Embryonic facial prominence (tissue), 1 donor: ENCODE data around the gene PLSCR2.
"Not testable (repeated sequence)": the region's sequence is repeated elsewhere in the genome, so short reads cannot be mapped to it uniquely, and the experiment has no call there.

Experiments used
- DNase-seq: peaks from one replicate; pipeline ENCODE4 v3.0.0-alpha.2; 2016; ENCODE audit errors: extremely low spot score

PLSCR2 gene

DNA sequence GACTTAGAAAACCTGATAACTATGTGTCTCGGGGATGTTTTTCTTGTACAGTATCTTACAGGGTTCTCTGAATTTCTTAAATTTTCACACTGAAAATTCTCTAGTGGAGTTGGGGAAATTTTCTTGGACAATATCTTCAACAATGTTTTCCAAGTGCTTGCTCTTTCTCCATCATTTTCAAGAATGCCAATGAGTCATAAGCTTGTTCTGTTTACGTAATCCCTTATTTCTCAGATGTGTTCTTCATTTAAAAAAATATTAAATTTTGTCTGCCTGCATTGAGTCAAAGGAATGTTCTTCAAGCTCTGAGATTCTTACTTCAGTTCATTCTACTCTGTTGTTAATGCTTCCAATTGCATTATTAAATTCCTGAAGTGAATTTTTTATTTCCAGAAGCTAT lies 21.9 kb upstream of the PLSCR2 start:
- no peak for DNase-seq

DNA sequence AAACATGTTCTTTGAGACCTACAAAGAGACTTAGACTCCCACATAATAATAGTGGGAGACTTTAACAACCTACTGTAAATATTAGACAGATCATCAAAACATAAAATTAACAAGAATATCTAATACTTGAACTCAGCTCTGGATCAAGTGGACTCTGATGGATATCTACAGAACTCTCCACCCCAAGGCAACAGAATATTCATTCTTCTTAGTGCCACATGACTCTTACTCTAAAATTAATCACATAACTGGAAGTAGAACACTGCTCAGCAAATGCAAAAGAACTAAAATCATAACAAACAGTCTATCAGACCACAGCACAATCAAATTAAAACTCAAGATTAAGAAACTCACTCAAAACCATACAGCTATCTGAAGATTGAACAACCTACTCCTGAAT lies 15.9 kb upstream of the PLSCR2 start:
- DNase-seq: no peak

DNA sequence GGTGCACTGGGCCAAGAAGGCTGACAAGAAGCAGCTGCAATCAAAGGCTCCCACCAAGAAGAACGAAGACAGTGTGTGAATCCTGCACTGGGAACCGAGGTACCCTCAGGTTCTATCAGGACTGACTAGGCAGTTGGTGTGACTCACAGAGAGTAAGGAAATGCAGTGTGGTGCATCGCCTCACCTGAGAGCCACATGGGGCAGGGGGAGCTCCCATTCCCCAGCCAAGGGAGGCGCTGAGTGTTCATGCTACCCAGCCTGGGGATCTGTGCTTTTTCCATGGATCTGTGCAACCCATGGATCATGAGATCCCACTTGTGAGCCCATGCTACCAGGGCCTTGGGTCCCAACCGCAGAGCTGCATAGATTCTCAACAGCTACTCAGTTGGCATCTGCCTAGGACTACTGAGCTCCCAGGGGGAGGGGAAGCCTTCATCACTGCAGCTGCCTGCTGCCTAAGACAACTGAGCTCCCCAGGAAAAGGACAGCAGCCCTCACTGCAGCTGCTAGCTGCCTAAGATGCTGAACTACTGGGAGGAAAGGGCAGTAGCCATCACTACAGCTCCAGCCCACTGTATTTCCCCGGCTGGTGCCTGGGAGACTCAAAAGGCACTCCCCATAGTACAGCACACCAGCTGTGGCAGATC lies 6.9 kb upstream of the PLSCR2 start:
- no peak for DNase-seq

DNA sequence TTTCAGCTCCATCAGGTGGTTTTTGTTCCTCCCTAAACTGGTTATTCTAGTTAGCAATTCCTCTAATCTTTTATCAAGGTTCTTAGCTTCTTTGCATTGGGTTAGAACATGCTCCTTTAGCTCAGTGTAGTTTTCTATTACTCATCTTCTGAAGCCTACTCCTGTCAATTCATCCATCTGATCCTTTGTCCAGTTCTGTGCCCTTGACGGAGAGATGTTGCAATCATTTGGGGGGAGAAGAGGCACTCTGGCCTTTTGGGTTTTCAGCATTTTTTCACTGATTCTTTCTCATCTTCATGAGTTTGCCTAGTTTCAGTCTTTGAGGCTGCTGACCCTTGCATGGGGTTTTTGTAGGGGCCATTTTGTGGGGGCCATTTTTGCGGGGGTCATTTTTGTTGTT lies 5.6 kb upstream of the PLSCR2 start:
- DNase-seq: not testable (repeated sequence)

DNA sequence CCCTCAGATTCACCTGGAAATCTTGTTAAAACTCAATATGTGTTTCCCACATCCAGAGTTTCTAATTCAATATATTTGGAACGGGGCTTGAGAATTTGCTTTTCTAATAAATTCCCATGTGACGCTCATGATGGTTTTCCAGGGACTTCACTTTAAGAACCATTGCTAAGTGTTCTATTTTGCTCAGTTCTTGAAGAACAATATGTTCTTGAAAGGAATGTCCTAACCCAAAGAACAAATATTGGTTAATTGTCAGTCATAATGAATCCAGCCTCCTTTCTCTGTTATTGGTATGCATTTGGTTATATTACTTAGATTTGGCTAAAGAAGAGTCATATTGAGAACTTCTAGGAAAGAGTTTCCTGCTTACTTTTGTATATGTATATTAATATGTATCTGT lies 4.4 kb upstream of the PLSCR2 start:
- DNase-seq: no peak

DNA sequence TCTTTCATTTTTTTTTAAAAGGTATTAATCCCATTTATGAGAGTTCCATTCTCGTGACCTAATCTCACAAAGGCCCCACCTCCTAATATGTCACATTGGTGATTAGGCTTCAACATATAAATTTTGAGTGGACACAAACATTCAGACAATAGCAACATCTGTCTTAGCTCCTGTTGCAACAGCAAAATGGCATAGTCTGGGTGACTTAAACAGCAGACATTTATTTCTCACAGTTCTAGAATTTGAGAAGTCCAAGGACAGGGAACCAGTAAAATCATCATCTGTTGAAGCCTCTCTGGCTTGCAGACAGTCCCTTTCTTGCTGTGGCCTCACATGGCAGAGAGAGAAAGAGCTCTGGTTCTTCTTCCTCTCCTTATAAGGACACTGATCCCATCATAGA lies 3.2 kb upstream of the PLSCR2 start:
- DNase-seq: no peak

DNA sequence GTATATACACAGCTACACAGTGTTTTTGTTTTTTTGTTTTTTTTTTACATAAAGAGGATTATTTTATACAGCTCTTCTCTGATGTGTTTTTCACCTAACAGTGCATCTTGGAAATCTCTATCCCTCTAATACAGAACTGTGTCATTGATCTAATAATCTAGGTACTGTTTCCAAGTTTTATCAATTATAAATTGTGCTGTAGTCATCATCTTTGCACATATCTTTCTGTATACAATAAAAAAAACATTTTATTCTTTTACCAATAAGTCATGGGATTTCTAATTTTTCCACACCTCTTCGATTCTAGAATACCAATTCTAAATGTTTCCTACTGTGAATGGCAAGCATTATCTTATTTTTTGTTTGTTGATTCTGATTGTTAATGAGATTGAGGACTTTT lies 1.7 kb upstream of the PLSCR2 start:
- no peak for DNase-seq

DNA sequence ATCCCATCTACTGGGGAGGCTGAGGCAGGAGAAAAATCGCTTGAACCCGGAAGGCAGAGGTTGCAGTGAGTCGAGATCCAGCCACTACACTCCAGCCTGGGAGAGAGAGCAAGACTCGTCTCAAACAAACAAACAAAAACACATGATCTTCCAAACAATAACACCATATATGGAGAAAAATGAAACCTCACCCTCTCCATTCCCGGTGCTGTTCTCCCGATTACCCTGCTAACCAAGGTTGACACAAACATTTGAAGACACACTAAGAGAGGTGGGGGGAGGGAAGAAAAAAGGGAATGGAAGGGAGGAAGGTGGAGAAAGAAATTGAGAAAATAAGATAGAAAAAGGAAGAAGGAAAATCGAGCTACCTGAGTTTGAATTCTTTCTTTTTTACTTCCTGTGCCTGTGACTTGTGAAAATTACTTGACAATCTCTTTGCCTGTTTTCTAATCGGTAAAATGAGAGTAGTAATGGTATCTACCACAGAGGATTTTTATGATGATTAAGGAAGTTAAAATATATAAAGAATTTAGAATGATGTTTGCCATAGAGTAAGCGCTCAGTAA lies 1.1 kb upstream of the PLSCR2 start:
- no peak for DNase-seq

DNA sequence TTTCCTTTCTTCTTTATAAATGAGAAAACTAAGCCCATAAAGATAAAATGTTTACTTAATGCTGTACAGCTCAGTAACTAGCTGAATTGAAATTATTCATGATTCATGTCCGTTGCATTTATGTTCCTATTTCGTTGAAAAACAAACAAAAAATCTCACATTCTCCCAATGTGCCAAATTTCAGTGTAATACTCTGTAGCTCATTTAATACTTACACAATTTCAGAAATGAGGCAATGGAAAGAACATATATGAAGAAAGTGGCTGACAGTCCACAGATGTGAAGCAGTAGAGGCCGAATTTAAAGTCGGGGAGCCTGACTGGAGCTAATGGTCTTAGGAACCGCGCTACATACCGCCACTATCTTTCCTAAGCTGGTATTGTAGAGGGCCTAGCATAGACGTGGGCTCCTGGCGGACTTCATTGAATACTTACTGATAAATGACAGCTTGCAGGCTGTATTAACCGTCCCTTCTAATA lies 651 bp downstream of the PLSCR2 start:
- DNase-seq: no peak

DNA sequence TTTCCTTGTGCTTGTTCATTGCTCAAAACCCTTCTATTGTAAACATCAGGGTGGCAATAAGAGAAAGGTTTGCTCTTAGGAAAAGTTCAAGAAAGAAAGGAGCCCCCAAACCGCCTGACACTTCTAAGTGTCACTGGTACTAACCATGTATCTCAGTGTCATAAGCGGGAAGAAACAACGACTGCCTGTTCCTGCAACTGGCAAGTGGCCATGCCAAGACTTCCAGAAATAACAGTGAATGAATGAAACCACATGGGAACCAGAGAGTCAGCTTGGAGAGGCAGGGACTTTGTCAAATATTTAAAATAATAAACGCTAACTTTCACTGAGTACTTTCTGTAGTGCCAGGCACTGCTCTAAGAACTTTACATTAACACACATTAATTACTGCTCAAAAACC lies 1.1 kb downstream of the PLSCR2 start:
- DNase-seq: no peak

DNA sequence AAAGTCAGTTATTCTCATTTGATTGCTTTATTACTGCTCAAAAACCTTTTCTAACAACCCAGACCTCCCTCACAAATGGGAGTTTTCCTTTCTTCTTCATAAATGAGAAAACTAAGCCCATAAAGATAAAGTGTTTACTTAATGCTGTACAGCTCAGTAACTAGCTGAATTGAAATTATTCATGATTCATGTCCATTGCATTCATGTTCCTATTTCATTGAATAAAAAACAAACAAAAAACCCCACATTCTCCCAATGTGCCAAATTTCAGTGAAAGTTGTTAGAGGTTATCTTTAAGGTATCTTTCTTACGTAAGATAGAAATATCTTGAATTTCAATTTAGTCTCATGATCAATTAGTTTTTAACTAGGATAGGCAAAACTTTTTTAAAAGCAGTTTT lies 2.8 kb downstream of the PLSCR2 start:
- no peak for DNase-seq

DNA sequence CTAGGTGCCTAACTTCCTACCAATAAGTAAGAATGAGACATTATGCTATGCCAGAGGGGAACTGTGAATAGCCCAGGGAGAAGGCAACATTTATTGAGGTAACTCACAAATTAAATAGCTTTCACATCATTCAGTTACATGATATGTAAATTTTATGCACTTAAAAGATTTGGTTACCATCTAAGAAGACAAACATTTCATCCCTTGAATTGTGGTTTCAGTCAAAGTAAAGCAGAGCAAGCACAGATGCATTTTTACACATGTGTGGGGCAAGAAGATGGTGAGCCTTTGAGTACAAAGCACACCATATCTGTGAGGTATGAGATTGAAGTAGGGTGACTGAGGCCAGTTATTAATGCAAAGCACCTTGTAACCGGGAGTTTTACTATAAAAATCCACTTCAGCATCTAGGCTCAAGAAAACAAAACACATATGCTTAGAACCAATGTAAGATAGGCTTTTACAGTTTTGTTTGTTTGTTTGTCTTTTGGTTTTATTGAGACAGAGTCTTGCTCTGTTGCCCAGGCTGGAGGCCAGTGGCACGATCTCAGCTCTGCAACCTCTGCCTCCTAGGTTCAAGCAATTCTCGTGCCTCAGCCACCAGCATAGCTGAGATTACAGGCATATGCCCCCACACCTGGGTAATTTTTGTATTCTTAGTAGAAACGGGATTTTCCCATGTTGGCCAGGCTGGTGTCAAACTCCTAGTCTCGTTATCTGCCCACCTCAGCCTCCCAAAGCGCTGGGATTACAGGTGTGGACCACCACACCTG lies 3.5 kb downstream of the PLSCR2 start:
- DNase-seq: no peak

DNA sequence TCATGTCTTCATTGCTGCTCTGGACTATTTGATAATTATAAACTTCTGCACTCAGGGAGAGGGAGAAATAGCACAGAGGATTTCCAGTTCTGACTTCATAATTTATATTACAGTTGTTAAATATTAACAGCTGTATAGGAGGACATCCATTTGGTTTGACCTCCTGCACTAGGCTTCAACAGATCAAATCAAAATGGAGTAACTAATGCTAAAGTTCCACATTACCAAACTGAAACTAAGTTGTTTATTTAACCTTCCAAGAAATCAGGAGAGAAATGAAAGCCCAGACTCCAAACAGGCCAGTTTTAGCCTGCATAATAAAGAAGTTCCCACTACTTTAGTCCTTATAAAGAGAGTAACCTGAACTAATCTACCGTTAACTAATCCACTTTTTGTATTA lies 4.6 kb downstream of the PLSCR2 start:
- no peak for DNase-seq

DNA sequence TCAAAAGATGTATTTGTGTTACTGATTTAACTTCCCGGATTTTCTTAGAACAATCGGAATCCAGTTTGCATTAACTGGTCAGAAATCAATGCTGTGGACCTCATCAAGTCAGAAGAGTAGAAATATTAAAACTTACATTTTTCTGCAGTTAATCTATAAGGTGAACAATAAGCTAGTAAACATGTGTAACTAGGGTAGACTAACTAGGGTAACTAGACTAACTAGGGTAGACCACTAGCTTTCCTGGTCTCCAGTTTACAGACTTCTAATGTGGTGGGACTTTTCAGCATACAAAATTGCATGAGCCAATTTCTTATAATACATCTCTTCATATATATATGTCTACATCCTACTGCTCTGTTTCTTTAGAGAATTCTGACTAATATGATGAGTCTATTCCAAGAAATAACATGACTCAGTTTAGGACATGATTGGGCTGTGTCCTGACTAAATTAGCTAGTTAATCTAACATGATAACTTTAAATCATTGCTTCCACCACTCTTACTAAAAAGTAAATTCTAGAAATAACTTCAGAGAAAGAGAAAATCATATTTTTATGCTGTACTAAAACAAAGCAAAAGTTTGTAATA lies 5.3 kb downstream of the PLSCR2 start:
- no peak for DNase-seq

DNA sequence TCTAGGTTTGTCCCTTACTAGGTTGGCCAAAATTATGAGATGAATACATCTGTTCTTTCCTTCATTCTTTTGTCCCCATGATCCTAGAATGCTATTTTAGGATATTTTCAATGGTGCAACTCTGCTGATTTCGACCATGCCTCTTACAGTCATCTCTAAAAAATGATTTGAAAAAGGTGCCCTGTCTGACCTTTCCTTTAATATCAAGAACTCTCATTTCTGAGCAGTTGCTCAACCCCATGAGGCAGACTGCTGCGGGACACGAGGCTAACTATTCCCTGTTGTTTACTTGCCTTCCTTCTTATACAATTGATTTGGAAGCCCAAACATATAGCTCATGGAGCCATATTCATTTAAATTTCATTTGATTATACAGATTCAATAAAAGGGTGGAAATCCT lies 14.6 kb downstream of the PLSCR2 start:
- no peak for DNase-seq

DNA sequence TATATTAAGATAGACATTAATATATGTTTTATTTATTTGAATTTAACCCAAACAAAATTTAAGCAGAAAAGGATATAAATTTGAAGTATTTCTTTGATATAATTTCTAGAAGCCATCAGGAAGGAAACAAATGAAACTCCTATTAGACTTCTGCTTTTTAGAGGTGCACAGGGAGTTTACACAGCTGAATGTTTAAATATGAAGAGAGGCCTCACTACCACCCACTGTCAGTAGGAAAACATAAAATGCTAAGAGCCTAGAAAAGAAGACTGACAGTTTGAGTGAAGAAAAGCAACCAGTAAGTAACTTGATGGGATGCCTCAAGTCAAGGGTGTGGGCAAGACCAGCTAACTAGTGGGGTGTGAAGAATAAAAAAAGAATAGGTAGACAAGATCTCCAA lies 19.7 kb downstream of the PLSCR2 start:
- no peak for DNase-seq

DNA sequence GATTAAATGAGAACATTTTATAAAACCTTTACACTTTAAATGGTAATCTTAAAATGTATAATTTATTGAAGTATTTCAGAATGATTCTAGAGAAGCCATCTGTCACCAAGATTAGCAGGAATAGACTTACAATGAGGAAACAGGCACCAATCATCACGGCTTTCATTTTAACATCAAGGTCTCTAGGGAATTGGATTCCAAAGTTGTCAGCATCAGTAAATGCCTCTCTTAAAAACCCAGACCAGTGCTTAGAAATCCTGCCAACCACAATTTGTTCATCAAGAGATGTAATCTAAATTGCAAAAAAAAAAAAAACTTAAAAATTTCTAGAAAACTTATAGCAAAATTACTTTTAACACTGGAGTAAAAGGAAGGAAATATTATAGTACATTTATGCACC lies 20.3 kb downstream of the PLSCR2 start:
- DNase-seq: no peak

DNA sequence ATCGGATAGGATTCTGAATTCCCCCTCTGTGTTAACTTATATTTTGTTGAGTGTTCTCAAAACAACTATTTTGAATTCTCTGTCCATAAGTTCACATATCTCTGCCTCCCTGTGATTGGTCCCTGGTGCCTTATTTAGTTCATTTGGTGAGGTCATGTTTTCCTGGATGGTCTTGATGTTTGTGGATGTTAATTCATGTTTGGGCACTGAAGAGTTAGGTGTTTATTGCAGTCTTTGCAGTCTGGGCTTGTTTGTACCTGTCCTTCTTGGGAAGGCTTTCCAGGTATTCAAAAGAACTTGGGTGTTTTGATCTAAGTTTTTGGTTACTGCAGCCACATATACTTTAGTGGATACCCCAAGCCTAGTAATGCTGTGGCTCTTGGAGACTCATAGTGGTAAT lies 23.3 kb downstream of the PLSCR2 start:
- no peak for DNase-seq

DNA sequence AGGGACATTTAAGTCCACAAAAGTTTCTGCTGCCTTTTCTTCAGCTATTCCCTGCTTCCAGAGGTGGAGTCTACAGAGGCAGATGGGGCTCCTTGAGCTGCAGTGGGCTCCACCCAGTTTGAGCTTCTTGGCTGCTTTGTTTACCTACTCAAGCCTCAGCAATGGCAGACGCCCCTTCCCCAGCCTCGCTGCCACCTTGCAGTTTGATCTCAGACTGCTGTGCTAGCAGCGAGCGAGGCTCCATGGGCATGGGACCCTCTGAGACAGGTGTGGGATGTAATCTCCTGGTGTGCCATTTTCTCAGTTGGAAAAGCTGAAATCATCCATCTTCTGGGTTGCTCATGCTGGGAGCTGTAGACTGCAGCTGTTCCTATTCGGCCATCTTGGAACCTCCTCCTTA lies 29.1 kb downstream of the PLSCR2 start:
- not testable (repeated sequence) for DNase-seq

DNA sequence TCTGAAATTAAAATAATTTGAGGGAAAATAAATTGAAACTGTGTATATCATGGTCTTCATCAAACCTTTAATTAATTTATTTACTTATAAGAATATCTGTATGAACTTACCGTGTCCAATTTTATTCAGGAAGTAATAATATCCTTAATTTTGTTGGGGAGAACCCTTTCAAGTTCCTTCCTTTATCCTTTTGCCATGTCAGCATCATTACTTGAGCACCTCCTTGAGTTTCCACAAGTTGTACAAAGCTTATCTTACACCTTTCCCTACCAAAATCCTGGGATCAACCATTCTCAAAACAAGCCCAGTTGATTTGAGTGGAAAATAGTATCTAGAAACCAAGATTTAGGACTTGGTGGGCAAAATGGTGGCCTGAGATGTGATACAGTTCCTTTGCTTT lies 37.3 kb downstream of the PLSCR2 start:
- DNase-seq: no peak

DNA sequence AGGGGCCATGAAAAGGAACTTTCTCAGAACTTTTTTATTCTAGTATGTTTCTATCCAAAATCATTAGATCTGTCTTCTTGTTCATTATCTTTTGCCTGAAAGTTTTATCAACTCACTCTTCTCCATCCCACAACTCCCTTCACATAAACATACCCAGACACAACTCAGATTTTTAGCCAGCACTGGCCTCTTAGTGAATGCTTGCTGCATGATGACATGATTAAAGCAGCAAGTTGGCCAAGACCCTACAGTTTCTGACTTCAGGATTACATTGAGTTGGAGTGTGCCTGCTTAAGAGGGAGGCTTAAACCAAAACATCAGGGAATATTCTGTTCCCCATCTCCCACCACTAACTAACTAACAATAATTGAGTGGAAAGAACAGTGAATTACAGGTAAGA lies 38.1 kb downstream of the PLSCR2 start:
- no peak for DNase-seq

DNA sequence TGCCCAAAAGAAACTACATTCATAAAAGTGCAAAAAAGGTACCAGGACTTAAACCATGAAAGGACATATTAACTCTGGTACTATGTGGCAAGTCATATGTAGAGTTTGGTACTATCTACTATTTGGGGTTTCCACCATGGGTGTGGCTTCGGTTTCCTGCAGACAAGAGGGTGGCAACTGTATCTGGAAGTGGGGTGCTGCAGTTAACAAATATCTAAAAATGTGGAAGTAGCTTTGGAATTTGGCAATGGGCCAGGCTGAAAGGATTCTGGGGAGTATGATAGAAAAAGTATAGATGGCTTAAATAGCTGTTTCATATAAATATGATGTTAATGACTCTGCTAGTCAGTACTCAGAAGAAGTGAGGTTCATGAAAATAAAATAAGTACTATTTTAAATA lies 44.0 kb downstream of the PLSCR2 start:
- no peak for DNase-seq
